NCI-H524 (cell line): Measurements from ENCODE around the gene PRKAR1B.

Experiments
- DNase-seq, 2 experiments: peaks; one replicate each; lab custom pipeline; 2025; lab: John Stamatoyannopoulos, UW

Gene PRKAR1B

GRCh38 chr7:603152-603951, 123.7 kb downstream of the PRKAR1B start:
- no peak for DNase-seq

- DNase-seq = no peak
Measured at GRCh38 chr7:602341-603141, 124.5 kb downstream of the PRKAR1B start.

- no peak for DNase-seq
Measured at GRCh38 chr7:601595-602340, 125.3 kb downstream of the PRKAR1B start.

GRCh38 chr7:601036-601594, 126.0 kb downstream of the PRKAR1B start:
- no peak for DNase-seq

GRCh38 chr7:600149-601035, 126.7 kb downstream of the PRKAR1B start:
- no peak for DNase-seq

- no peak for DNase-seq
Measured at GRCh38 chr7:598899-599298, 128.2 kb downstream of the PRKAR1B start.

GRCh38 chr7:597348-598178, 129.5 kb downstream of the PRKAR1B start:
- DNase-seq = no peak

GRCh38 chr7:596819-597182, 130.3 kb downstream of the PRKAR1B start:
- no peak for DNase-seq

- DNase-seq = no peak
Measured at GRCh38 chr7:596071-596818, 130.8 kb downstream of the PRKAR1B start.

- DNase-seq = no peak
Measured at GRCh38 chr7:595621-596010, 131.5 kb downstream of the PRKAR1B start.

GRCh38 chr7:594920-595620, 132.0 kb downstream of the PRKAR1B start:
- DNase-seq = no peak

GRCh38 chr7:594212-594913, 132.7 kb downstream of the PRKAR1B start:
- no peak for DNase-seq

GRCh38 chr7:593324-594115, 133.6 kb downstream of the PRKAR1B start:
- no peak for DNase-seq

GRCh38 chr7:591856-592628, 135.0 kb downstream of the PRKAR1B start:
- DNase-seq = no peak

GRCh38 chr7:590731-591551, 136.1 kb downstream of the PRKAR1B start:
- DNase-seq = no peak
